H1 (cell line): ENCODE results near the gene PTHLH. TPM values are rescaled to one million over a fixed set of nuclear protein-coding genes. Genes with fewer than 3 reads are reported as not detected.

Experiments
- CTCF ChIA-PET: fragments of 300-600 bp; sonication (Branson Sonifier 250); formaldehyde crosslinking; loops from one replicate; lab custom pipeline; 2021; ENCODE audit not compliant: partially characterized antibody; lab: Charles Lee
- POLR2A ChIA-PET: fragments of 300-600 bp; sonication (Branson Sonifier 250); formaldehyde crosslinking; loops from one replicate; lab custom pipeline; 2021; ENCODE audit warnings: inconsistent platforms; ENCODE audit not compliant: partially characterized antibody; lab: Charles Lee
- DNase-seq, 2 experiments: peaks; one replicate each; pipeline versions ENCODE4 v3.0.0 to v3.0.0-alpha.2; 2010 to 2022; ENCODE audit warnings: low spot score in 2 of 2, low read depth in 1 of 2, mixed read lengths in 1 of 2
- FAIRE-seq: peaks from 2 replicates; lab custom pipeline; 2011; peaks lifted over from hg19 to GRCh38; lab: Jason Lieb, UNC
- H2AFZ ChIP-seq: 2 replicates; pipeline ENCODE4 v1.8.1; 2012; ENCODE audit warnings: low read length, inconsistent platforms
- H2AK5ac ChIP-seq: 2 replicates; pipeline ENCODE4 v1.6.1; 2013; ENCODE audit warnings: low read depth, low read length
- H2BK120ac ChIP-seq: replicated peaks from 2 replicates; pipeline ENCODE3; 2013; ENCODE audit warnings: low read depth, low read length, inconsistent platforms
- H2BK12ac ChIP-seq: 2 replicates; pipeline ENCODE4 v1.6.1; 2013; ENCODE audit warnings: low read depth, low read length
- H2BK15ac ChIP-seq: 2 replicates; pipeline ENCODE4 v1.6.1; 2013; ENCODE audit warnings: low read length
- H2BK20ac ChIP-seq: 2 replicates; pipeline ENCODE4 v1.6.1; 2013; ENCODE audit warnings: low read length
- H2BK5ac ChIP-seq: 2 replicates; pipeline ENCODE4 v1.6.1; 2013; ENCODE audit warnings: low read depth, low read length
- H3K14ac ChIP-seq: 2 replicates; pipeline ENCODE4 v1.6.1; 2013; ENCODE audit warnings: inconsistent platforms; ENCODE audit not compliant: insufficient read length
- H3K18ac ChIP-seq: 2 replicates; pipeline ENCODE4 v1.6.1; 2013; ENCODE audit warnings: low read length; ENCODE audit errors: extremely low read depth
- H3K23ac ChIP-seq: 2 replicates; pipeline ENCODE4 v1.6.1; 2013; ENCODE audit warnings: inconsistent platforms; ENCODE audit not compliant: insufficient read length
- H3K23me2 ChIP-seq: 2 replicates; pipeline ENCODE4 v1.6.1; 2013; ENCODE audit warnings: low read depth, low read length
- H3K27ac ChIP-seq: 2 replicates; pipeline ENCODE4 v1.6.1; 2011; ENCODE audit warnings: low read depth, low read length, inconsistent platforms
- H3K27me3 ChIP-seq, 4 experiments: replicated peaks in 1 of 4; 1 replicate in 1 of 4; 2 replicates in 3 of 4; pipeline versions ENCODE4 v1.6.1 to v1.8.1; 2011 to 2013; ENCODE audit warnings: low read length in 3 of 4, mild to moderate bottlenecking in 3 of 4, inconsistent platforms in 2 of 4, mixed read lengths in 2 of 4, moderate library complexity in 1 of 4; ENCODE audit not compliant: control insufficient read depth in 3 of 4, insufficient read depth in 3 of 4; ENCODE audit errors: extremely low read depth in 1 of 4
- H3K36me3 ChIP-seq, 4 experiments: 2 replicates each; pipeline versions ENCODE4 v1.6.1 to v1.8.1; 2011 to 2013; ENCODE audit warnings: mild to moderate bottlenecking in 4 of 4, low read length in 3 of 4, moderate library complexity in 2 of 4, control low read depth in 1 of 4, inconsistent platforms in 1 of 4; ENCODE audit not compliant: insufficient read depth in 4 of 4, control insufficient read depth in 2 of 4
- H3K4ac ChIP-seq: replicated peaks from 2 replicates; pipeline ENCODE3; 2013; ENCODE audit warnings: low read length, low read depth, mixed read lengths, inconsistent platforms; ENCODE audit not compliant: insufficient read length
- H3K4me1 ChIP-seq, 4 experiments: replicated peaks in 1 of 4; 1 replicate in 1 of 4; 2 replicates in 3 of 4; pipeline versions ENCODE4 v1.6.1 to v1.8.1; 2011 to 2013; ENCODE audit warnings: low read length in 3 of 4, inconsistent platforms in 2 of 4, mixed read lengths in 1 of 4; ENCODE audit not compliant: insufficient read depth in 4 of 4, control insufficient read depth in 3 of 4
- H3K4me2 ChIP-seq, 2 experiments: 2 replicates each; pipeline versions ENCODE4 v1.6.1 to v1.8.1; 2011 to 2013; ENCODE audit warnings: low read depth in 2 of 2, low read length in 2 of 2, control low read depth in 1 of 2, inconsistent platforms in 1 of 2, mild to moderate bottlenecking in 1 of 2; ENCODE audit not compliant: insufficient read depth in 1 of 2
- H3K4me3 ChIP-seq, 4 experiments: fragments of 200-600, 300-600 bp in 1 of 4; sonication (generic), shearing (Covaris generic), sonication (Bioruptor Twin) in 1 of 4; 2 replicates each; pipeline versions ENCODE4 v1.5.1 to v1.8.1; 2011 to 2016; ENCODE audit warnings: low read length in 4 of 4, low read depth in 3 of 4, control low read depth in 2 of 4, inconsistent platforms in 2 of 4, mild to moderate bottlenecking in 2 of 4, mixed read lengths in 1 of 4, moderate library complexity in 1 of 4; ENCODE audit not compliant: insufficient read depth in 2 of 4; ENCODE audit errors: extremely low read depth in 1 of 4
- H3K56ac ChIP-seq: replicated peaks from 2 replicates; pipeline ENCODE3; 2013; ENCODE audit warnings: low read depth, mild to moderate bottlenecking, mixed read lengths, low read length, inconsistent platforms; ENCODE audit not compliant: insufficient read length
- H3K79me1 ChIP-seq: 2 replicates; pipeline ENCODE4 v1.6.1; 2013; ENCODE audit warnings: low read depth, low read length, control low read depth
- H3K79me2 ChIP-seq, 2 experiments: 2 replicates each; pipeline versions ENCODE4 v1.6.1 to v1.8.1; 2012 to 2013; ENCODE audit warnings: low read length in 2 of 2, mild to moderate bottlenecking in 2 of 2, inconsistent platforms in 1 of 2; ENCODE audit not compliant: insufficient read depth in 2 of 2, control insufficient read depth in 1 of 2
- H3K9ac ChIP-seq, 4 experiments: replicated peaks in 1 of 4; 1 replicate in 1 of 4; 2 replicates in 3 of 4; pipeline versions ENCODE4 v1.6.1 to v1.8.1; 2011 to 2013; ENCODE audit warnings: low read depth in 3 of 4, low read length in 3 of 4, control low read depth in 2 of 4, mild to moderate bottlenecking in 2 of 4, moderate library complexity in 2 of 4, inconsistent platforms in 1 of 4; ENCODE audit errors: extremely low read depth in 1 of 4
- H3K9me3 ChIP-seq, 2 experiments: 2 replicates each; pipeline versions ENCODE4 v1.6.1 to v1.8.1; 2012 to 2013; ENCODE audit warnings: mild to moderate bottlenecking in 2 of 2, moderate library complexity in 2 of 2, control low read depth in 1 of 2, inconsistent platforms in 1 of 2, low read depth in 1 of 2, low read length in 1 of 2, mixed read lengths in 1 of 2; ENCODE audit not compliant: insufficient read depth in 2 of 2
- H4K20me1 ChIP-seq, 2 experiments: replicated peaks in 1 of 2; 2 replicates each; pipeline versions ENCODE3 to v1.8.1; 2011 to 2013; ENCODE audit warnings: inconsistent platforms in 2 of 2, low read length in 2 of 2, mild to moderate bottlenecking in 1 of 2; ENCODE audit not compliant: insufficient read depth in 2 of 2, control insufficient read depth in 1 of 2
- H4K5ac ChIP-seq: 2 replicates; pipeline ENCODE4 v1.6.1; 2013; ENCODE audit warnings: low read length, low read depth, mixed read lengths, inconsistent platforms; ENCODE audit not compliant: insufficient read length
- H4K8ac ChIP-seq: 2 replicates; pipeline ENCODE4 v1.8.0; 2013; ENCODE audit warnings: mild to moderate bottlenecking, moderate library complexity, low read length, inconsistent platforms; ENCODE audit not compliant: insufficient read depth; ENCODE audit errors: extremely low read depth
- H4K91ac ChIP-seq: replicated peaks from 2 replicates; pipeline ENCODE3; 2013; ENCODE audit warnings: low read length, mixed read lengths, inconsistent platforms; ENCODE audit not compliant: insufficient read length
- WGBS, 2 experiments: shearing (Covaris generic) in 1 of 2; methylation state at CpG; one replicate each; pipeline versions ENCODE4 v1.1.6 to v1.1.7; 2013 to 2015; ENCODE audit warnings: low lambda C conversion rate in 2 of 2, mixed read lengths in 2 of 2, inconsistent platforms in 1 of 2, low coverage in 1 of 2, missing lambda C conversion rate in 1 of 2; ENCODE audit not compliant: insufficient replicate concordance in 2 of 2, insufficient coverage in 1 of 2, insufficient read length in 1 of 2; ENCODE audit errors: extremely low coverage in 1 of 2, missing lambda C conversion rate in 1 of 2; 5-methylcytosine and 5-hydroxymethylcytosine counted together
- polyA plus RNA-seq, 7 experiments: library from polyadenylated mRNA; depleted of rRNA in 3 of 7; stranded (reverse) in 5 of 7; unstranded in 2 of 7; fragments of >200 nt in 5 of 7; fragments of 200-250 nt in 2 of 7; gene quantifications; 1 replicate in 5 of 7; 2 replicates in 1 of 7; 4 replicates in 1 of 7; pipeline versions ENCODE4 v1.2.1 to v1.2.3, GENCODE V29; 2011 to 2013; ENCODE audit warnings: missing spikeins in 2 of 7, mixed read lengths in 2 of 7
- total RNA-seq: library from RNA; stranded (reverse); fragmentation: NEBNext Ultra II Directional; extraction: Animal tissue kit (Norgen Biotek cat#: 25700); gene quantifications from 2 replicates; pipeline ENCODE4 v1.2.1, GENCODE V29; 2021

Gene PTHLH
- total and polyA plus RNA-seq, 2 of the 8 experiments (the other 6 are each of a cell fraction or from before 2014, with no cell fraction given), result 0.32 TPM; not detected in 1

DNA sequence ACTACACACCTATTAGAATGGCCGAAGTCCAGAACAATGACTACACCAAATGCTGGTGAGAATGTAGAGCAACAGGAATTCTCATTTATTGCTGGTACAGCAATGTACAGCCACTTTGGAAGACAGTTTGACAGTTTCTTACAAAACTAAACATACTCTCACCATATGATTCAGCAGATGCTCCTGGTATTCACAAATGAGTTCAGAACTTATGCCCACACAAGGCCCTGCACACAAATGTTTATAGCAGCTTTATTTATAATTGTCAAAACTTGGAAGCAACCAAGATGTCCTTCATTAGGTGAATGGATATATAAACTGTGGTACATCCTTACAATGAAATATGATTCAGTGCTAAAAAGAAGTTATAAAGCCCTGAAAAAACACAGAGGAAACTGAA, 38.3 kb downstream of the PTHLH start:
- no peak for FAIRE-seq
- H4K20me1 ChIP-seq, result no peaks in the 10 kb centered on the region
- CTCF ChIA-PET, result no interaction called here

More for the DNA sequence above, 38.3 kb downstream of the PTHLH start:
- Histone ChIP-seq H4K91ac (no peak overlapping the region), H3K4ac (no peak overlapping the region), H3K79me2 (no peaks in the 10 kb centered on the region), H2BK12ac (no peak overlapping the region), H3K23ac (no peak overlapping the region), H3K4me3 (no peak overlapping the region), H3K79me1 (no peaks in the 10 kb centered on the region), H3K23me2 (no peaks in the 10 kb centered on the region; the same call in 1 of the 2 replicates), H2AFZ (no peak overlapping the region), H3K9me3 (no peaks in the 10 kb centered on the region), H3K56ac (no peak overlapping the region), H3K14ac (no peak overlapping the region), H3K36me3 (no peaks in the 10 kb centered on the region), H3K27me3 (no peaks in the 10 kb centered on the region), H2BK20ac (no peak overlapping the region), H4K8ac (no peak overlapping the region), H4K5ac (no peak overlapping the region), H2AK5ac (no peak overlapping the region), H3K27ac (no peak overlapping the region), H2BK15ac (no peak overlapping the region), H3K9ac (no peak overlapping the region), H3K18ac (no peak overlapping the region), H3K4me2 (no peak overlapping the region), H2BK5ac (no peak overlapping the region), H3K4me1 (no peaks in the 10 kb centered on the region), H2BK120ac (no peak overlapping the region)
- WGBS, 2 experiments, result 95% methylated on average over 1 of the region's 1 CpG; no CpG with 5 or more reads in 1 of the 2 experiments
- POLR2A ChIA-PET, result no interaction called here
- DNase-seq, result no peak
